DLD1 (cell line): ENCODE data around the gene COL5A1.
"Not testable (repeated sequence)": the region's sequence is repeated elsewhere in the genome, so short reads cannot be mapped to it uniquely, and the experiment has no call there.

Source experiments
- in situ Hi-C: cut with HindIII; loops from 2 replicates; pipeline ENCODE4 v1.10.0; 2017; ENCODE audit warnings: low sequenced_read_pairs

The COL5A1 gene

DNA sequence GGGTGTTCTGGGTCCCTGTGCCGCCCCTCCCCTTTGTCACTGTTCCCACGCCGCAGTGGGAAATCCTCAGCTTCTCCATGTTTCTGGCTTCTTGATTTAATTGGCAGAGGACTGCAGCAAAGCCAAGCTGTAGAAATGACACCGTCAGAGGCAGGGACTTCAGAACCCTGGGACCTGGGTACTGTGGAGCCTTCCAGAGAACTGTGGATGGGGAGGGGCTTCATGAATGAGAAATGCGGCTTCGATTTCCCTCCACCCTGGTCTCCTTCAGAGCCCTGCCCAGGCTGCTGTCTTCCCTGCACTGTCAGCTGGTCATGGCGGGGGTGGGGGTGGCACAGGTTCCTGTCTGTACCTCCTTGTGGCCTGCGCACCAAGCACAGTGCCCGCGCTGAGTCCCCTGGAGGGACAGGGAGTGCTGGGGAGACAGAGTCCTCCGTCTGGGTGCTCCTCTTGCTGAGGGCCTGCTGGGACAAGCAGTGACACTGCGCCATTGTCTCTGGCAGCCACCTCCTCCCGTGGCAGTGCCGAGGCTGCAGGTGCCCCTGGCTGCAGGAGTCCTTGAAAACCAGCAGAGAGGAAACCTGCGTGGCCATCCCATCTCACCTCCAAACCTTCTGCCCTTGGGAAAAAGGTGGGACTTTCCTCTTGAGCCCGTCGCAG, 47.2 kb downstream of the COL5A1 start:
- in situ Hi-C loops: no loop called here

DNA sequence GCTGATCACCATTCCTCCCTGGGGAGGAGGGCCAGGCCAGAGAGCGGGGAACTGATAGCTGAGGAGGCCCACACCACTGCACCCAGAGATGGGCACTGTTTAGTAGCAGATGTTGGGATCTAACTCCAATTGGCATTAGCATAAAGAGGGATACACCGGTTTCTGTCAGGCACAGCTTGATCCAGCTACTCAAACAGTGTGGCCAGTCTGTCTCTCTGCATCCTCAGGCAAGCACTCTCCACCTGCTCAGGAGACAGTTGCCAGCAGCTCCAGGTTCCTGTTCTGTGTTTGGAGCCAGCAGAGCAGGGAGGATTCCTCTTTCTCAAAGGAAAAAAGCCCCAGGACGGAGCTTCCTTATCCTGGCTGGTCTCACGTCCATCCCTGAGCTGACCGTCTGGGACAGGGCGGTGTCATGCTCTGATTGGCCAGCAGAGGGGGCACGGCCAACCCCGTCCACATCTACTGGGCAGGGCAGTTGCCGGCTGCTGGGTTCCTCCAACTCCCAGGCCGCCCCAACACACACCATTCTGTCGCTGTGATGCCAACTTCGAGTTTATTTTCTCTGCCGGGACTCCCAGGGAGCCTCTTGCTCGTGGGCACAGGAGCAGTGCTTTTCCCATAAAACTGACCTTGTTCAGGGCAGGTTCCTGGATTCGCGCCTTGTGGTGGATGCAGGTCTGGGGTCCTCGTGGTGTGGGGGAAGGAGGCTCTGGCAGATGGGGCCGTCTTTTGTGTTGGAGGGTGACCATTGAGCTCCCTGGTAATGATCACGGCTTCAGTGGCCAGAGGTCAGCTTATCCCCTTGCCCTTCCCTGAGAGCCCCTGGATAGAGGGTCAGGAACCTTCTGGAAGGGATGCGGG, 47.9 kb downstream of the COL5A1 start:
- in situ Hi-C loops: no loop called here

DNA sequence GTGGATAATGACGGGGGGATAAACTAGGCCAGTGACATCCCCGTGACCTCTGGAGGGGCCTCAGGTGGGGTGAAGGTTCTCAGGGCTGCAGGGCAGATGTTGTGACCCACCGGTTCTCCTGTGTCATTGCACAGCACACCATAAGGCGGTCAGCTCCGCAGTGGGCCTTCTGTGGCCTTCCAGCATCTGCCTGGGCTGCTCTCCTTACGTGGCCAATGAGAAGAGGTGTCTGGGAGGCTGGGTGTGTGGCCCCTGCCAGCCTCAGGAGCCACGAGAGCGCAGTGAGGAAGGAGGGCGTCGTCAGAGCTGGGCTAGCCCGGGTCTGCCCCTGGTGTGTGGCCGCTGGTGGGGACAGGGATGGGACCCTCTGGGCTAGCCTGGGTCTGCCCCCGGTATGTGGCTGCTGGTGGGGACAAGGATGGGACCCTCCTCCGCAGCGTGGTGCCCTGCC, 48.7 kb downstream of the COL5A1 start:
- in situ Hi-C loops: no loop called here

DNA sequence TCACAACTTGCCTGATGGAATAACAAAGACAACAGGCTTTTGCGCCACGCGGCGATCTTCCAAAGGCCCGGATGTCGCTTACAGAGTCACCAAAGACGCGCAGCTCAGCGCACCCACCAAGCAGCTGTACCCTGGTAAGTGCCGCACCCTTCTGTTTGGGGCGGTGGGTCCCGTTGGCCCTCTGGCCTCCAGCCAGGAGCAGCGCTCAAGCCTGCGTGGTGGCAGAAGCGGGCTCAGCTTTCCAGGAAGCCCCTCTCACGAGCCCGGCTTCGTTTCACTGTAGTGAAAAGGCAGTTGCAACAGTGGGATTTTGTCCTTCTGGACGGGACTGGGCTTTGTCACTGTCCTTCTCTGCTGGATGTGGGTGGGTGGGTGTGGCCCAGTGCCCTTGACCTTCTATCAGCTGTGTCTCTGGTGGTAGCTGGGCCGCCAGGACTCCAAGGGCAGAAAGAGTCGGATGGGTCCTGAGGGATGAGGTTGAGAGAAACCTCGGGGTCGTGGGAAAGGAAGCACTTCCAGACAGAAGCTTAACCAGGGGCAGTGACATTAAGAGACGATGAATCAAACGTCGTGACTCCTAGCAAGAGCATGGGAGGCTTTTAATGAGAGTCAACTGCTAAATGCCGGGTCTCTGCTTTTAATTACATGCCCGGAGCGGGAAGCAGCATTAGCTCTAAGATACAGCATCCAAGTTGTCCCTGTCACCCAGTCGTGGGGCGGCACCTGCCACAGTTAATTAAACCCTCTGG, 49.5 kb downstream of the COL5A1 start:
- in situ Hi-C loops: no loop called here

DNA sequence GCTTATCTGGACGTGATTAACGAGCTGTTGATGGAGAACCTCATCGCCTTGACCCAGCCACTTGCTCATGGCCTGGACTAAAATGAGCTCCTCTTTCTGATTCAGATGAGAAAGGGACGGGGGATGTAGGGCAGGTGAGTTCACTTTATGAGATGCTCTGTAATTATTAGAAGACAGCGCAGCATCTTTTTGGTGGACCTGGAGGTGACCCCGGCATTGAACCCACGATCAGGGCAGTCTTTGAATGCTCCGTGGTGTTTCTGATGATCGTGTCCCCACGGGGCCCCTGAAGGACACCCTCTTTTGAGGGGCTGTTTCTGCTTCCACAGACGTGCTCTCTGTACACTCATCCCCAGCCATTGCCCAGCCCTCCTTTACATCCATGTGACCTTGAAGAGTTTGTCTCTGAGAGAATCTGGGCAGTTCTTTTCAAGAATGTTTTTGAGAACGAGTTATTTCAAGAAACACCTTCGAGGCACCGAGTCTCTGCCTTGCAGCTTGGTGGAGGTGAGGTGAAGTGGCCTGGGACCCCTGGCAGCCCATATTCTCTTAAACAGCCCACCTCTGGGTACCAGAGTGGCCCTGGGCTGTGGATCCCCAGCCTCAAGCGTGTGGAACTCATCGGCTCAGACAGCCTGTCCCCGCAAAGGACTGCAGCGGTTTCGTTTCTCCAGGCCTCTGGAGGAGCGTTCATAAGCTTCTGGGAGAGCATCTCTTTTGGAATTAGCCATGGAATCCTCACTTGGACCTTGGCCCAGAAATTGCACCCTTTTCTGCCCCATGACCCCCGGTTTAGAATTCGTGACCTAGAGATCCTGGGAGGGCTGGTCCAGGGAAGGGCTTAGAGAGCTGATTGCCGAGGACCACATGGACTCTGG, 50.3 kb downstream of the COL5A1 start:
- in situ Hi-C loops: no loop called here

DNA sequence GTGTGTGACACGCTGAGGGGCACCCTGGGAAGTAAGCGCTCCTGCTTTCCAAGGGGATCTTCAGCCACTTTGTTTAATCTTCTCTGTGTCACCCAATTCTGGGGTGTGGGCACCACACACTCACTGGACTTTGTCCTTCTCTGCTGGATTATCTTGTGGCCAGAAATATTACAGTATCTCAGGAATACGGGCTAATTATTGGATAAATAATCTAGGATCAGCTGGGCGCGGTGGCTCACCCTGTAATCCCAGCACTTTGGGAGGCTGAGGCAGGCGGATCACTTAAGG, 50.9 kb downstream of the COL5A1 start:
- in situ Hi-C loops: no loop called here

DNA sequence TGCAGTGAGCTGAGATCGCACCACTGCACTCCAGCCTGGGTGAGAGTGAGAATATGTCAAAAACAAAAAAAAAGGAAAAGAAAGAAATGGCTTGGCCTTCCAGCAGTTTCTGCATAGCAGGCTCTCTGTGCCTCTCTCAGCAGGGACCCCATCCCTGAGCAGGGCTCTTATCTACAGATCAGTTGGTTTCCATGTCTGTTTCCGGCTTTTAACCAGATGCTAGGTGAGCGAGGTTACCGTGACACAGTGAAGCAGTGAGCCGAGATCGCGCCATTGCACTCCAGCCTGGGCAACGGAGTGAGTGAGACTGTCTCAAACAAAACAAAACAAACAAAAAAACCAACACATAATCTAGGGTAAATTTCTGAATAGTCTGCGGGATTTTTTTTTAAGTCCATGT, 51.4 kb downstream of the COL5A1 start:
- in situ Hi-C loops: no loop called here

DNA sequence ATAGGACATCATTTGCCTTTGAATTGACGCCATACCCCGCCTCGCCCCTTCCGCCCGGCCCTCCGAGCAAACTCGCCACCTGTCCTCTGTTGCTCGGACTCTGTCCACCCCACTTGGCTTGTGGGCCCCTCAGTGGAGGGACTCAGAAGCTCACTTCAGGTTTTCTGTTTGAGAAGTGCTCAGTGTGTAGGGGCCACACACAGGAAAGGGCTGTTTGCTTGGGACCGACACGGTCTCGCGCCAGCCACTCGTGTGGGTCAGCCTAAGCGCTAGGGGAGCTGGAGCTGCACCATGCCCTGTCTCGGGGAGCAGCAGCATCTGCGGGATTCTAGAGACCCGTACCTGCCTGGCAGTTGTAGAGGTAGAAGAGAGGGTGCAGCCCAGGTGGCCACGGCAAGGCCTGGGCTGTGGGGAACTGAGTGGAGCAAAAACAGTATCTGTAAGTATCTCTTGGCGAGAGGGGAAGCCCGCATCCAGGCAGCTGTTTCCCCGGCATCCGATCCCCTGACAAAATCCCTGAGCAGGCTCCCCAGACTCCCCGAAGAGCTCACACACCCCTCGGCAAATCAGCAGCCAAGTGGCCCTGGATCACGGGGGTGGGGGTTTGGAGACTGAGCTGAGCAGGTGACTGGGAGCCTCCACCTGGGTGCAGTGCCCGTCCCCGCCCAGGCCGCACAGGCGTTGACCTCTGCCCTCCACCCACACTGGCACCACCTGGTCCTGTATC, 52.2 kb downstream of the COL5A1 start:
- in situ Hi-C loops: no loop called here

DNA sequence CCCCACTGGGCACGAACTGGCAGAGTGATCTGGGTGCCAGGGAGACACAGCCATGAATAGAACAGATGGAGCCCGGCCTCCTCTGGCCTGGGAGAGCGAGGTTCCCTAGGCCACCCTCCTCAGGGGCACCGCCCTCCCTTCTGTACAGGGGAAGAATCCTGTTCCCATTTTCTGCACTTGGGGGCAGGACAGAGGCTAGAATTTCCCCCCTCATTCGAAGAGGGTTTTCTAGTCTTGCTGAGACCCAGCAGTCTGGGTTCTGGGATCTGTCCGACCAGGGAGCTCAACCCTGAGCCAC, 52.7 kb downstream of the COL5A1 start:
- in situ Hi-C loops: no loop called here

DNA sequence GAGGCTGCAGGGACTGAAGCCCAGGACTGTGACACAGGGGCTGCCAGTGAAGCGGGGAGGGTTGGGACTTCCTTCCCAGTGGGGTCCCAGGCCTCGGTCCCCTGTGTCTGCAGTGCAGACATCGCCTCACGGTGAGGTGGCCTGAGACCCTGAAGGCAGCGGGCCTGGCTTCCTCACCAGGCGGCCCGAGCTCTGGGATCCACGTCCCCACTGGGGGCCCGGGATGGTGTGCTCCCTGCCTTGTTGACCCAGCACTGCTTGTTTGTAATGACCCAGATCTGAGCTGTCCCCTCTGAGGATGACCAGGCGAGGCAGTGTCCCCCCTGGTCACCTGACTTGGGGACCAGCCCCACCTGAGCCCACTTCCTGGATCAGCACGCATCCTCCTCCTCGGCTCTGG, 53.1 kb downstream of the COL5A1 start:
- in situ Hi-C loops: no loop called here

DNA sequence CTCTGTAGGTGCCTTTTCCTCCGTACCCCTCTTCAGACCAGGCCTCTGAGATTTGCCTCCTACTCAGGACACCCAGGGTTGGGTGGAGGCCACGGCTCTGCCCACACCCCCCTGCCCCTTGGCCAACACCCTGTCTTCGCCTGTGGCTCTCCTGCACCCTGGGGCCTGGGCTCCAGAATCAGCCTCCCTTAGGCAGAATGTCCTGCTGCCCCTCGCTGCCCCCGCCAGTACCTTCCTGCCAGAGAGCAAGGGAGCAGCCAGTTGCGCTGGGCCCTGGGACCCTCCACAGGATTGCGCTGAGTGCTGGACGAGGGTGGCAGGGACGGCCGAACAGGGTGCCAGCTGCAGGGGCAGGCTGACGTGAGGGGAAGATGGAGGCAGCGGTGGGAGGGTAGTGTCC, 53.5 kb downstream of the COL5A1 start:
- in situ Hi-C loops: no loop called here

DNA sequence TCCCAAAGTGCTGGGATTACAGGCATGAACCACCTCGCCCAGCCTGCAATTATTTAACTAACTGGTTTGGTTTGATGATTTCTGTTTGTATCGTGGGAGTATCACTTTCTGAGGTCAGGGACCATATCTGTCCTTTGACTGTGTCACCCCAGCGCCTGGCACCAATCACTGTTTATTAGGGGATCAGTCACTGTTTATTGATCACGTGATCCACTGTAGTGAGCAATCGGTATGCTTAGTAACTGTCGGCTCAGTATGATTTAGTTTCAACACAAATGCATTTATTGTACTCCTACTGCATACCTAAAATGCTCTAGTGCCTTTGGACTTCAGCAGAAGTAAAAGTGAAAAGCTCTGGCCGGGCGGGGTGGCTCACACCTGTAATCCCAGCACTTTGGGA, 54.8 kb downstream of the COL5A1 start:
- in situ Hi-C loops: no loop called here

DNA sequence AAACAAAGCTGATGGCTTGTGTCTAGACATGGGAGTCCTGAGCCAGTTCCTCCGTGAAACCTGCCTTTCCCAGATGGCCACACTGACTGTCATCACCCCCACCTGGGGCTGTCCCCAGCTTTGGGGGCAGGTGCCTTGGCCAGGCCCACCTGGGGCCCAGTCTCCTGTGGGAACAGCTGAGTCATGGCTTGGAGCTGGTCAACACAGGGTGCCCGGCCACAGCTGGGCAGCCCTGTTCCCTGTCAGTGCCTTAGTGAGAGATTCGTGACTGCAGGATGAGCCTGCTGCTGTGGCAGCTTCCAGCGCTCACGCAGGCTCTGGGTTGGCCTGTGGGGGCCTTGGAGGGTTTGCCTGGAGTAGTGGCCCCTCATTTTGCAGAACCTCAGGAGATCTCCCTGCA, 56.5 kb downstream of the COL5A1 start:
- in situ Hi-C loops: no loop called here

DNA sequence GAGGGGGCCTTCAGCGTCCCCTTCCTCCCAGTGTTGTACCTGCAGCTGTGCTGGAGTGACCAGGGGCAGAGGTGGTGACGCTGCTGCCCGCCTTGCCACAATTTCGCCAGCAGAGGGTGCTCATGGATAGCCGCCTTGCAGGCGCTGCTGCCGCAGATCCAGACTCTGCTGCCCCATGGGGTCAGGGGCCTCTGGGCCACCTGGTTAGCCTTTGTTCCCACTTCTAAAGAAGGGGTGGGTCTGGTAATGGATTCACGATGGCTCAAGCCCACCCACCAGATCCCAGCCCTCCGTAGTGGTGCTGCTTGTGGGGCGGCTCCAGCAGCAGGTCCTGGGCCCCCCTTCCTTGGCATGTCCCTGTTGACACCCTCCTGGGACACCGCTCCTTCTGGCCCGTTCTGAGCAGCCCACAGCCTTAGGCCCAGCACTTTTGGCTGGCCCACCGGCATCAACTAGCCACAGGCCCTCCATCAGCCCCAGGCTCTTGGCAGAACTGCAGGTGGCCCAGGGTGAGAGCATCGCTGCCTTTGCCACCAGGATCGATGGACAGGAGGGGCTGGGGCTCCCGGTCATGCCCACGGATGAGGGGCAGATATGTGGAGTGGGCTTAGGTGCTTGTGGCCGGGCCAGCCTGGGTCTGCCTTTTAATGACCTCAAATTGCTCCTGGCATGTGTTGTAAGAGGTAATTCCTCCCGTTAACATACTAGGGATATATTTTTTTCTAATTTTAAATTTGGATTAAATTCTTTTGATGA, 57.2 kb downstream of the COL5A1 start:
- in situ Hi-C loops: no loop called here

DNA sequence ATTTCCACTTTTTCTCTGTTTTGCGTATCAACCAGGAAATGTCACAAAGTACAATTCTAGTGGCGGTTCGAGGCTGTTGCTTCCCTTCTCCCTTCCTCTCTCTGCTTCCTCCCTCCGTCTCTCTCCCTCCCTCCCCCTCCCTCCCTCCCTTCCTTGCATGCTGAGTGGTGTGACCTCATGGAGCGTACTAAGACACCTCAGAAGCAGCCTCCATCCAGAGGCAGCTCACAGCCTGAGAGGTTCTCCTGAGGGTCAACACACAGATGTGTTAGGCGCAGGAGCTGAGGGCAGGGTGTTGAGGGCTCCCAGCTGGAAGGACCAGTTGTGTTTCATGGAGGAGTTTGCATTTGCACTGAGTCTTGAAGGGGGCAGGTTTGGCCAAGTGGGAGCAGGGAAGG, 57.7 kb downstream of the COL5A1 start:
- in situ Hi-C loops: no loop called here

DNA sequence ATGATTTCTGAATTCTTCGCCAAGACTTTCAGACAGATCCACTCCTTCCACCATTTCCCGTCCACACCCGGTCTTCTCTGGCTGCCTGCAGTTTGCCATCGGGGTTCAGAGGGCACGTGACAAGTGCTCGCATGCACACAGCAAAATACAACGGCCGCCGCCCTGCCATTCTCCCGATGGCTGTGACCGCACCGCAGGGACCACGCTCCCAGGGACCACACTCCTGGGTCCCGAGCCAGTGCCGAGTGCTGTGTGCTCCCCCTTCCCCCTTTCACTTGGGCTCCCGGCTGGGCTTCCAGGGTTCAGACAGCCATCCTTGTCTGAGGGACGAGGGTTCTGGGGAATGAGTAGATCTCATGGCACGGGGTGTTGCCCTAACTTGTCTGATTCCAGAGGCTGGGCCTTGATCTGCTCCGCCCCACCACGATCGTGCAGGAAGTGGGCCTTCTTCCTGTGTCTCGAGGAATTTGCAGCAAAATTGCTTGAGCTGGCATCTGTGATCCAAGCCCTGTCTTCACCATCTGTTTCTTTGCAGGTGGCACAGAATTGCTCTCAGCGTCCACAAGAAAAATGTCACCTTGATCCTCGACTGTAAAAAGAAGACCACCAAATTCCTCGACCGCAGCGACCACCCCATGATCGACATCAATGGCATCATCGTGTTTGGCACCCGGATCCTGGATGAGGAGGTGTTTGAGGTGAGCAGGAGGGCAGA, 59.2 kb downstream of the COL5A1 start:
- in situ Hi-C loops: no loop called here

DNA sequence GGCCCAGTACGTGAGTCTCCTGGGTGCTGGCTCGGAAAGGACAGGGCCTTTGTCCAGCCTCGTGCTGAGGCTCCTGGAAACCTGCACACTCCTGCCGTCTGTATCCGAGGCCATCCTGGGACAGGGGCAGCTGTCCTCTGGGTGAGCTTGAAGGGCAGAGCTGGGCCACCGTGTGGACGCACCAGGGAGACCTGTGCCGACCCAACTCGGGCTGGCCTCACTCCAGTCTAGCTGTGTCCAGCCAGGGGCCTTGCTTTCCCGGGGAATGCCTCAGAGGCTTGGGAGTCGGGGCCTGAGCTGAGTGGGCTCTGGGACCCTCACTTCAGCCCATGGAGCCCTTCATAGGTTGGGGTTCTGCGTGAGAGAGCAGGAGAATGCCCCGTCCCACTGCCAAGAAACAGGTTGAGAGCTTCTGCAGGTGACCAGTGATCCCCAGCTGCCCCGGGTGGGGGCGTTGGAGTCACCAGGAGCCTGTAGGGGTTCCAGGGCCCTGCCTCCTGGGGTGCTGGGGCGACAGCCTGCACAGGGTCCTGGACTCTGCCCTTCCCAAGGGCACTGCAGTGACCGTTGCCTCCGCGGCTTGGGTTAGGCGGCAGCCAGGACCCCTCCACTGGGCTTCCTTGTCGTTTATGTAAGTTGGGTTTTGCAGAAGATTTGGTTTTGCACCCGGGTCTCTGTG, 60.1 kb downstream of the COL5A1 start:
- in situ Hi-C loops: no loop called here

DNA sequence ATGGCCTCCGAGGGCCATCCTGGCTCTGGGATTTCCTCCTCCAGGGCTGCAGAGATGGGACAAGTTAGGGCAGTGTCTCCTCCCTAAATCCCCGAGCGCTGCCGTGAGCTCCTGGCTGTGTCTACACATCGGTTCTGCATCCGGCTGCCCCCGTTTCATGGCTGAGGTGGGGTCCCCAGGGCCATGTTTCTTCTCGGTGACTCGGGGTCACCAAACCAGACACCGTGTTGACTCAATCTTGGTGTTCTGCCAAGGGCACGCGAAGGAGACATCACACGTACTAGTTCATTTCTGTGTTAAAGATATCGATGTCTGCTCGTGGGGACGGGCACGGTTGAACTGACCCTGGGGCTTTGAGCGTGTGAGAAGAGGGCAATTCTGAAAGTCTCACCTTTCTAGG, 60.7 kb downstream of the COL5A1 start:
- in situ Hi-C loops: no loop called here

DNA sequence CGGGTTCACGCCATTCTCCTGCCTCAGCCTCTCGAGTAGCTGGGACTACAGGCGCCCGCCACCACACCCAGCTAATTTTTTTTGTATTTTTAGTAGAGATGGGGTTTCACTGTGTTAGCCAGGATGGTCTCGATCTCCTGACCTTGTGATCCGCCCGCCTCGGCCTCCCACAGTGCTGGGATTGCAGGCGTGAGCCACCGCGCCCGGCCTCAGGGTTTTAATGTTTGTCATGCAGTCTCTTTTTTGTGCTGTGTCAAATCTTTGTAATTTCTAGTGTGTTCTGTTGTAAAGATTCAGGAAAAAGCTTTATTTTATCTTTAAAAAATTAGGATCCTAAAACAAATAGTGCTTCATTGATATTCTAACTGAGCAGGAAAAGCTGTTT, 62.1 kb downstream of the COL5A1 start:
- in situ Hi-C loops: not testable (repeated sequence)
